Hypothalamus (tissue), 51 donors: ENCODE measurements around the gene MRTFA.
A peak's percentile ranks its signal among the peaks of the same experiment; 100 is the strongest.
"Not testable (repeated sequence)": the region's sequence is repeated elsewhere in the genome, so short reads cannot be mapped to it uniquely, and the experiment has no call there.

Experiments used
- DNase-seq, 51 donors: peaks; one replicate each; lab custom pipeline; 2025; lab: John Stamatoyannopoulos, UW

The MRTFA gene

DNA sequence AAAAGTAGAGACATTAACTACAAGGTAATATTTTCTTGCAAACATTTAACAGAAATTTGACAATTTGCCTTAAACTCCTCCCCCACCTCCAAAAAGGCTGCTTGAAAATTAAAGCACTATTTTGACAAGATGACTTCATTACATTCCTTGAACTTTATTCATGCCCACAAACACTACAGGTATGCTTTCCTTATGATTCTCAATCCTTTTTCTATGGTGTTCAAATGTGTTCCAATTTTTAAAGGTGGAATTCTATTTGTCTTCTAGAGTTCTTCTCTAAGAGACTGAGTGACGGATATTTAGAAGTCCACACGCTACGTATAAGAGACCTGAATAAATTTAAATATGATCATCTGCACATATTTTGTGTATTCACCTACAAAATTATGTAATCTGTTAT lies 69.4 kb downstream of the MRTFA start:
- no peak for DNase-seq

DNA sequence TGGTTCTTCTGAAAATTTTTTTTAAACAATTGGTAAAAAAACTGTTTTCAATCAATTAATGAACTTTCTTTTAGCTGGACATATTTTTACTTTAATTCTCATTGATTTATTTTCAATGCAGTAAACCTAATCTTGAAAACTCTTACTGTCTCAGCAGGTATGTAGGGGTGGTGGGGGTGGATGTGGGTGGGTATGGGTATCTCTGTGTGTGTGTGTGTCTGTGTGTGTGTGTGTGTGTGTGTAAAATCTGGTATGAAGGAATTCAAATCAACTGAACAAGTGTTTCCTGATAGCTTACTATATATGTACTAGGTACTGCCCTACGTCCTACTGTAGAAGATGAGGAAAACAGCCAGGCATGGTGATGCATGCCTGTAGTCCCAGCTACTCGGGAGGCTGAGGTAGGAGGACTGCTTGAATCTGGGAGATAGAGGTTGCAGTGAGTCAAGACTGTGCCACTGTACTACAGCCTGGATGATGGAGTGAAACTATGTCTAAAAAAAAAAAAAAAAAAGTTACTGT lies 75.5 kb downstream of the MRTFA start:
- no peak for DNase-seq

DNA sequence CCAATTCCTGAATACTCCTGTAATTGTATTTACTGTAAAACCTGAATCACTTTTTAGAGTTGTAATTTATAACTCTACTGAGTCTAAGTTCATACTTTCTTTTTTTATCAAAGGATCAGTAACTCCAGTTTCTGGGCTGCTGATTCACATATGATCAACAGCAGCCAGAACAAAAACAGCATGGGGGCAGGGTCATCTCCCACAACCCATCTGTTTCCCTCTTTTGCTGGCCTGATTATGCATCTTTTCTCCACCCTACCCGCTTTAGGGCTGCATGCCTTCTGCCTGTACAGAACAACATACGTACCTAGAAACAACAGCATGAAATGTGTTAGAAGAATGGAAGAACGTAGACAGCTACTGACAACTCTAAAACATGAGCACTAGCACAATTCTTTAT lies 76.0 kb downstream of the MRTFA start:
- peak in 1 of 51 donors; percentile 21 for DNase-seq

GRCh38 chr22:40557972-40558371 lies 78.5 kb downstream of the MRTFA start:
- DNase-seq: no peak

GRCh38 chr22:40556641-40557040 lies 79.9 kb downstream of the MRTFA start:
- no peak for DNase-seq

GRCh38 chr22:40554023-40554422 lies 82.5 kb downstream of the MRTFA start:
- not testable (repeated sequence) for DNase-seq

DNA sequence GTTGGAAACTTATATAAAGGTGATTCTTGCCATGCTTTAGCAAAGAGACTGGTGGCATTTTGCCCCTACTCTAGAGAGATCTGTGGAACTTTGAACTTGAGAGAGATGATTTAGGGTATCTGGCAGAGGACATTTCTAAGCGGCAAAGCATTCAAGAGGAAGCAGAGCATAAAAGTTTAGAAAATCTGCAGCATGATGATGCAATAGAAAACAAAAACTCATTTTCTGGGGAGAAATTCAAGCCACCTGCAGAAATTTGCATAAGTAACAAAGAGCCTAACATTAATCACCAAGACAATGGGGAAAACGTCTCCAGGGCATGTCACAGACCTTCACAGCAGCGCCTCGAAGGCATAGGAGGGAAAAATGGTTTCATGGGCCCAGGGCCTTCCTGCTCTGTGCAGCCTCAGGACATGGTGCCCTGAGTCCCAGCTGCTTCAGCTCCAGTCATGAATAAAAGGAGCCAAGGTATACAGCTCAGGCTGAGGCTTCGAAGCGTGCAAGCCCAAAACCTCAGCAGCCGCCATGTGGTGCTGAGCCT lies 83.4 kb downstream of the MRTFA start:
- DNase-seq: no peak

- no peak for DNase-seq
Observed at GRCh38 chr22:40552070-40552469, 84.4 kb downstream of the MRTFA start.

DNA sequence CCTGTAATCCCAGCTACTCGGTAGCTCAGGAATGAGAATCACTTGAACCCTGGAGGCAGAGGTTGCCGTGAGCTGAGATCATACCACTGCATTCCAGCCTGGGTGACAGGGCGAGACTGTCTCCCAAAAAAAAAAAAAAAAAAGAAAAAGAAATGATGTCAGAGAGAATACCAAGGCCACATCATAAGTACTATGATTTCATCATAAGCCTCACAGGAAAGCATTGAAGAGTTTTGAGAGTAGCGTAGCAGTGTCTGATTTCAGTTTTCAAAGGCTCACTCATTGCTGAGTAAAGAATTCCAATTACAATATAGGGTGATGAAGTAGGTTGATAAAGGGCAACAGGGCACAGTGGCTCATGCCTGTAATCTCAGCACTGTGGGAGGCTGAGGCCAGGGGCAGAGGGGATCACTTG lies 88.8 kb downstream of the MRTFA start:
- DNase-seq: no peak

- no peak for DNase-seq
Observed at GRCh38 chr22:40544758-40545157, 91.8 kb downstream of the MRTFA start.

- DNase-seq: no peak
Observed at GRCh38 chr22:40542821-40543540, 93.5 kb downstream of the MRTFA start.

DNA sequence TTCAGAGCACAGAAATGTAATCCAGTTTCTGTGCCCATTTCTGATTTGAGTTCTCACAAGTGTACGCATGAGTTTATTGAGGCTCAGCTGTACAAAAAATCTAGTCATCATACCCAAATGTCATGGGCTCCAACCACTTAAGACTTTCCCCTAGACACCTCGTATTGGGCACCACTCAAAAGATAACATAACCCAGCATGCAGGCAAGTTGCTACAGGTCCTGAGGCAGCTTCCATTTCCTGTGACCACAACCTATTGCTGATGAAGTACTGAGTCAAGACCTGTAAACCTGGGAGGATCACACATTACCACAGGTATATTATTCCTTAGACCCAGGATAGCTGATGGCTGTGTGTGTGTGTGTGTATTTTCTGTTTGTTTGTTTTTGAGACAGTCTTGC lies 95.2 kb downstream of the MRTFA start:
- DNase-seq: no peak

DNA sequence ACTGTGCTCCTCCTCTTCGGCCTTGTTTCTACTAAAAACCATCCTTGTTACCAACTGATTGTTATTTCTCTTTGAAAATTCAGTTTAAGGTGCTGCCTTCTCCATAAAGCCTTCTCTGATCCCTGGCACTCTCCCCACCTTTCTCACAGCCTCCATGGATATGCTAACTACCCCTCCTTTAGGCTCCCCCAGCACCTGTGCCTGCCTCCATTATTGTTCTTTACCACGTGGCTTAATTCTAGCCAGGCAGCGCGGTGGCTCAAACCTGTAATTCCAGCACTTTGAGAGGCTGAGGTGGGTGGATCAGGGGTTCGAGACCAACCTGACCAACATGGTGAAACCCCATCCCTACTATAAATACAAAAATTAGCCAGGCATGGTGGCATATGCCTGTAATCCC lies 96.3 kb downstream of the MRTFA start:
- DNase-seq: no peak

DNA sequence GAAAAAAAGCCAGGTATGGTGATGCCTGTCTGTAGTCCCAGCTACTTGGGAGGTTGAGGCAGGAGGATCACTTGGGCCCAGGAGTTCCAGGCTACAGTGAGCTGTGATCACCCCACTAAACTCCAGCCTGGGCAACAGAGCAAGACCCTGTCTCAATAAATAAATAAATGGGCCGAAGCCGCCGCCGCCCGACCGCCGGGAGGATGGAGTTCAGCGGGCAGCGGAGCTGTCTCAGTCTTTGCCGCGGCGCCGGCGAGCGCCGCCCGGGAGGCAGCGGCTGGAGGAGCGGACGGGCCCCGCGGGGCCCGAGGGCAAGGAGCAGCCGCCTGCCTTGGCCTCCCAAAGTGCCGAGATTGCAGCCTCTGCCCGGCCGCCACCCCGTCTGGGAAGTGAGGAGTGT lies 100.4 kb downstream of the MRTFA start:
- DNase-seq: not testable (repeated sequence)

DNA sequence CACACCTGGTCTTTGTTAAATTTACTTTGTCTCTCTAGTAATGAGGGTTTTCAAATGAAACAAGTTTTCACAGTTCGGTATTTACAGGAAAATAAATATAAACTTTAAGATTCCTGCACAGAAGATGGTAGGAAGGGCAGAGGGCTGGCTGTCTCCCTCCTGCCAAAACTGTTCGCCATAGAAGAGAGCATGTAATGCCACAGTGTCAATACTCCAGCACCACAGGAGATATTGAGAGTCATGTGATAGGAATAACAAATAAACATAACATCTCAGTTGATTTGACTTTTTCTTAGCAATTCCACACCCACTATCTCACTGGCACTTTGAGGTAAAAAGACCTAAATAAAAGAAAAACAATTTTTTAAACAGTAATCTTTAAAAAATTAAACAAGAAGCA lies 100.9 kb downstream of the MRTFA start:
- no peak for DNase-seq

- DNase-seq: no peak
Observed at GRCh38 chr22:40535189-40535512, 101.4 kb downstream of the MRTFA start.

DNA sequence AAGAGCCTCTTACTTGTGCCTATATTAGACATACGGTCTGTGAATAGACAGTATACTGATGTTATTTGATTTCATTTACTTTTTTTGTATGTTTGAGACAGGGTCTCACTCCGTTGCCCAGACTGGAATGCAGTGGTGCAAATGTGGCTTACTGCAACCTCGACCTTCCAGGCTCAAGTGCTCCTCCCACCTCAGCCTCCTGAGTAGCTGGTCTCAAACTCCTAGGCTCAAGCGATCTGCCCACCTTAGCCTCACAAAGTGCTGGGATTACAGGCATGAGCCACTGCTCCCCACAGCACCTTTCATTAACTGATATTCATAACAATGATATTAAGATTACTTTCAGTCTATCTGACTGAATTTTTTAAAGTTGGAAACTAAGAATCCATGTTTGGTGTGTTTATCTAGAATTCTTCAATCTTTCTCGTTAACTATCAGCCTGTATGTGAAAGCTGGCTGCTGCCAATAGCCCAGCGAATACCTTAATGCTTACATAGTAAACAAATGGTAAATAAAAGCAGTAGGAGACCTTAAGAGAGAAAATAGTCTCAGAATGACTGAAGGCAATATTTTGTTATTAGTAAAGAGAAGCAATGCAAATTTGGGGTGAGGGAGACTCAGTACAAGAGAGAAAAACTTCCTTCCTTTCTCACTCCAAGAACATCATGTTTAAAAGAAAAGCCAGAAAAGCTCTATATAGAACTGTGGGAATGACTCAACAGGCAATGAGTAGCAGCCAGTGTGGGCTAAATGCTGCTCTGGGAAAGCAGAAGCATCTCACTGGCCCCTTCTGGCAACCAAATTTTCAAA lies 101.9 kb downstream of the MRTFA start:
- DNase-seq: peak in 1 of 51 donors; percentile 29

DNA sequence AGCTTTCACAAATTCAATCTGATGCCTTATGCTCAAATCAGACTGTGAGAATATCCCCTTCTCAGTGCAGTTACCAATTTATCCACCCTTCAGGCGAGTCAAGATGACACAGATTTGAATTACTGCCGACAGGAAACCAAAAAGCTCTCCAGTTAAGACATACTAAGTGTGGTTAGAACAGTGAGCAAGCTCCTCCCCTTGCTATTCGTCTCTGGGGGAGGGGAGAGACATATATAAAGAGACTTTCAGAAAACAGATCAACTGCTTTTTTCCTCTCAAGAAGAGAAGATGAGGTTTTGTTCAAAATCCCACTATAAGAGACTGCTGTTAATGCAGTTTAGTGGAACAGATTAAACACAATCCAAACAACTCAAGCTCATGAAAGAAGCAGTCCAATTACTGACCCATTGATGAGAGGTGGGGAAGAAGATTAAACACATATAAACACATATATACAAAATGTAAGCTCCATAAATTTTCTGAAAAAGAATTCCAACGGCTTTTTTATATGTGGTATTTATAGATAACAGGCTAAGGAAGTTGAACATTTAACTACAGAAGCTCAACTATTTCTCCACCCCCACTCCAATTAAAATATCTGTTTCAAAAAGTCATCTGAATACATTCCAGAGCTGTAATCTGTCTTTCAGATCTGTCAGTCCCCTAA lies 102.7 kb downstream of the MRTFA start:
- DNase-seq: peak in 1 of 51 donors; percentile 36

DNA sequence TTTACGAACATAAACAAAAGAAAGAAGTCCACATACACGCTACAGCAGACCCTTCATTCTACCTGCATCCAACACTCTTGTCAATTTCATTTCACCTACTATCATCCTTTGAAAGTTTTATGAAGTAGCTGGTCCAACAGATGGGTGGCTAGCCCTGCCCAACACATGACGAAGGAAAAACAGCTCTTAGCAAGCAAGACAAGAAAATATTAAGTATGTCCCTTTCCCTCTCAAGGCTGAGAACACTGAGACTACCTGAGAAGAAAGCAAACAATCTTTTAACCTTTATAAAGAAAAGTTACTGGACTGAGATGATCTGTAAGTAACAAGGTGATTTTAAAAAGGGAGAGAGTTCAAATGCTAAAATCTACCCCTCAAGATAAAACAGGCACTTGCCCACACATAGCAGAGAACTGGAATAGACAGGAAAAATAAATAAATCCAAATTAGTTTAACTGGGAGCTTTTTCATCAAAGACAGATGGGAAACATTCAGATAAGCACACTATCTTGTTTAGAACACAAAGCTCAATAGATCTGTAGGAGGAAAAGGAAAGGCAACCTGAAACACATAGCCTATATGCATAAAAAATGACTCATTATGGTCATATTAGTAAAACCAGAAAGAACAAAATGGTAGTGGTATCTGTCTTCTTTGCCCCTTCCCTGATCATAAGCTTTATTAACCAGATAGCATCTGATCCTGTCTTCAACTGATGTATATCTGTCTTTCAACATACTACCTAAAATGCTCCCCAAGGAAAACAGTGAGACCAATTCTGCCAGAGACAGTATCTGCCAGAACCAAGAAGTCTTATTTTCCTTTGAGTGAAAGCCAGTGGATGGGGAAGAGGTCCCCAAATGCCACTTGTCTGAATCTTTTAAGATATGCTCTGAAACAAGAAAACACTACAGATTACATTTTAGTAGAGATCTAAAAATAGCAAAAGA lies 104.3 kb downstream of the MRTFA start:
- DNase-seq: no peak

DNA sequence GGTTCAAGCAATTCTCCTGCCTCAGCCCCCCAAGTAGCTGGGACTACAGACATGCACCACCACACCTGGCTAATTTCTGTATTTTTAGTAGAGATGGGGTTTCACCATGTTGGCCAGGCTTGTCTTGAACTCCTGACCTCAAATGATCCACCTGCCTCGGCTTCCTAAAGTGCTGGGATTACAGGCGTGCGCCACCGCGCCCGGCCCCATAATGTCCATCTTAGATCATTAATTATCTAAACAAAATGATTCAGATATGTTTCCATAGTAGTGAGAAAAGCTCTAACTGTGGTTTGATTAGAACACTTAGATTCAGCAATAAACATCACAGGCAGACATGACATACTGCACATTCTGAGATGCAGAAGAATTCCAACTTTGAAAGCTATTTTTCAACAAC lies 106.1 kb downstream of the MRTFA start:
- DNase-seq: not testable (repeated sequence)
